GM12878 (cell line): ENCODE measurements around the gene BNIP3. TPM values are rescaled to one million over a fixed set of nuclear protein-coding genes. Genes with fewer than 3 reads are reported as not detected.

Experiments
- ATAC-seq: fragments of 200-7000 bp; cut with Tn5 transposase; 3 replicates; pipeline ENCODE4 v1.9.1; 2020; ENCODE audit warnings: mild to moderate bottlenecking, moderate library complexity
- BruUV-seq: library from RNA; stranded (reverse); fragments of 400-500 nt; replicated peaks from 2 replicates; lab custom pipeline; 2021; lab: Mats Ljungman, UMichigan
- CTCF ChIA-PET: fragments of 300-600 bp; sonication (Branson Sonifier 250); formaldehyde crosslinking; extraction: SDS; loops from one replicate; lab custom pipeline; 2021; ENCODE audit warnings: inconsistent platforms; lab: Yijun Ruan, JAX
- POLR2A ChIA-PET: fragments of 350-600 bp; formaldehyde crosslinking; extraction: SDS; loops from one replicate; lab custom pipeline; 2021; ENCODE audit warnings: inconsistent platforms; lab: Charles Lee
- RAD21 ChIA-PET: fragments of 300-600 bp; sonication (Branson Sonifier 250); formaldehyde crosslinking; loops from one replicate; lab custom pipeline; 2023; ENCODE audit warnings: antibody characterized with exemption; ENCODE audit not compliant: unreplicated experiment; lab: Charles Lee
- SMC1A ChIA-PET: fragments of 300-600 bp; sonication (Branson Sonifier 250); formaldehyde crosslinking; loops from one replicate; lab custom pipeline; 2023; ENCODE audit not compliant: unreplicated experiment, uncharacterized antibody; lab: Charles Lee
- DNase-seq: peaks from one replicate; pipeline ENCODE4 v3.0.0-alpha.2; 2011; ENCODE audit warnings: low read depth, low spot score
- FAIRE-seq: peaks from 3 replicates; lab custom pipeline; 2011; peaks lifted over from hg19 to GRCh38; lab: Jason Lieb, UNC
- H2AFZ ChIP-seq: 2 replicates; pipeline ENCODE4 v1.6.0; 2011; ENCODE audit warnings: low read depth, low read length, control low read depth; ENCODE audit not compliant: control insufficient read depth
- H3K27ac ChIP-seq: 2 replicates; pipeline ENCODE4 v1.5.1; 2011; ENCODE audit warnings: control low read depth; ENCODE audit not compliant: control insufficient read depth, insufficient read depth
- H3K27me3 ChIP-seq, 2 experiments: replicated peaks in 1 of 2; 2 replicates each; pipeline versions ENCODE4 v1.6.0 to v1.6.1; 2011; ENCODE audit warnings: low read length in 1 of 2; ENCODE audit not compliant: control insufficient read depth in 2 of 2, insufficient read depth in 2 of 2
- H3K36me3 ChIP-seq, 2 experiments: 2 replicates each; pipeline ENCODE4 v1.5.1; 2011; ENCODE audit warnings: low read length in 1 of 2; ENCODE audit not compliant: control insufficient read depth in 2 of 2, insufficient read depth in 2 of 2
- H3K4me1 ChIP-seq: 2 replicates; pipeline ENCODE4 v1.6.1; 2011; ENCODE audit warnings: mild to moderate bottlenecking, low read length, moderate library complexity, mixed read lengths; ENCODE audit not compliant: control insufficient read depth, insufficient read depth
- H3K4me2 ChIP-seq: 2 replicates; pipeline ENCODE4 v1.6.0; 2011; ENCODE audit warnings: control low read depth; ENCODE audit not compliant: control insufficient read depth, insufficient read depth
- H3K4me3 ChIP-seq: fragments of 200-600 bp; sonication (generic); 2 replicates; pipeline ENCODE4 v1.5.1; 2016
- H3K79me2 ChIP-seq: 2 replicates; pipeline ENCODE4 v1.6.0; 2011; ENCODE audit warnings: low read length; ENCODE audit not compliant: control insufficient read depth, insufficient read depth
- H3K9ac ChIP-seq: 2 replicates; pipeline ENCODE4 v1.8.0; 2011; ENCODE audit warnings: low read length, control low read depth, mixed read lengths; ENCODE audit not compliant: control insufficient read depth, insufficient read depth
- H3K9me3 ChIP-seq: replicated peaks from 3 replicates; pipeline ENCODE4 v1.5.1; 2011; ENCODE audit warnings: mild to moderate bottlenecking, low read length; ENCODE audit not compliant: control insufficient read depth, insufficient read depth
- H4K20me1 ChIP-seq: 2 replicates; pipeline ENCODE4 v1.6.0; 2011; ENCODE audit not compliant: control insufficient read depth, insufficient read depth
- ASH2L ChIP-seq: fragments of 300-600, 200-600 bp; sonication (generic); IDR thresholded peaks from 2 replicates; pipeline ENCODE4 v1.6.1; 2017; ENCODE audit warnings: low read depth, mild to moderate bottlenecking, borderline replicate concordance
- CBX3 ChIP-seq: fragments of 200-600 bp; sonication (generic); IDR thresholded peaks from 2 replicates; pipeline ENCODE4 v1.6.1; 2016; ENCODE audit warnings: low read depth, borderline replicate concordance
- CBX5 ChIP-seq: sonication (generic); IDR thresholded peaks from 2 replicates; pipeline ENCODE4 v1.6.1; 2016; ENCODE audit warnings: low read depth, moderate library complexity, mild to moderate bottlenecking, inconsistent platforms
- EGR1 ChIP-seq, 2 experiments: IDR thresholded peaks; 1 replicate in 1 of 2; 2 replicates in 1 of 2; pipeline ENCODE4 v1.6.1; 2011 to 2012; ENCODE audit warnings: low read depth in 2 of 2, low read length in 2 of 2, borderline replicate concordance in 1 of 2, mild to moderate bottlenecking in 1 of 2, moderate library complexity in 1 of 2
- REST ChIP-seq: IDR thresholded peaks from 2 replicates; pipeline ENCODE4 v1.6.1; 2012; ENCODE audit warnings: mild to moderate bottlenecking, low read depth, low read length
- SUZ12 ChIP-seq: fragments of 200-600 bp; sonication (generic); IDR thresholded peaks from one replicate; pipeline ENCODE4 v1.6.1; 2018; ENCODE audit warnings: antibody characterized with exemption, mild to moderate bottlenecking; ENCODE audit not compliant: unreplicated experiment
- WGBS: methylation state at CpG from one replicate; pipeline ENCODE4 v1.1.6; 2016; ENCODE audit warnings: low lambda C conversion rate; ENCODE audit not compliant: insufficient replicate concordance, insufficient coverage; ENCODE audit errors: missing lambda C conversion rate; 5-methylcytosine and 5-hydroxymethylcytosine counted together
- in situ Hi-C: fragments of 300-500 bp; cut with MboI; formaldehyde crosslinking; loops from 9 replicates; pipeline ENCODE4 v1.14.3; 2018; ENCODE audit warnings: mixed read lengths
- intact Hi-C: fragments of 100-400 bp; cut with micrococcal nuclease; formaldehyde crosslinking; loops from one replicate; pipeline ENCODE4 v1.14.2; 2022; ENCODE audit not compliant: unreplicated experiment
- polyA plus RNA-seq, 11 experiments: library from polyadenylated mRNA; depleted of rRNA in 4 of 11; unstranded in 6 of 11; stranded (reverse) in 5 of 11; fragments of >200 nt; fragmentation: Nextera tagmentation in 4 of 11; fragmentation: Illumina TruSeq in 1 of 11; extraction: Ambion mirVana in 4 of 11; extraction: Trizol in 1 of 11; gene quantifications; 1 replicate in 1 of 11; 2 replicates in 10 of 11; pipeline versions ENCODE4 v1.2.1 to v1.2.3, GENCODE V29; 2011 to 2016; ENCODE audit warnings: inconsistent platforms in 2 of 11, missing spikeins in 2 of 11, low read depth in 1 of 11
- total RNA-seq, 4 experiments: library from RNA; depleted of rRNA in 3 of 4; stranded (reverse); fragments of >200 nt in 3 of 4; fragmentation: Illumina TruSeq in 1 of 4; extraction: Trizol in 1 of 4; gene quantifications; 2 replicates each; pipeline versions ENCODE4 v1.2.1 to v1.2.3, GENCODE V29; 2013 to 2021
- TF ChIP-seq, protein P1 (sequence below): fragments of 450-650 bp; IDR thresholded peaks from 2 replicates; pipeline ENCODE4 v1.6.1; 2016; ENCODE audit warnings: mild to moderate bottlenecking, moderate library complexity, borderline replicate concordance
- TF ChIP-seq, protein P2 (sequence below): IDR thresholded peaks from 2 replicates; pipeline ENCODE4 v1.6.1; 2011; ENCODE audit warnings: low read depth, low read length, improper control_type of control experiment, borderline replicate concordance

Gene BNIP3
- total and polyA plus RNA-seq, 10 of the 15 experiments (the other 5 are each of a cell fraction or from before 2014, with no cell fraction given) = 7.7 to 122 (median 29.9) TPM

GRCh38 chr10:131949041-131949862 is 32.5 kb downstream of the BNIP3 start:
- intact Hi-C loops = no loop called here
- no peak for FAIRE-seq
- CTCF ChIA-PET = no interaction called here

DNA sequence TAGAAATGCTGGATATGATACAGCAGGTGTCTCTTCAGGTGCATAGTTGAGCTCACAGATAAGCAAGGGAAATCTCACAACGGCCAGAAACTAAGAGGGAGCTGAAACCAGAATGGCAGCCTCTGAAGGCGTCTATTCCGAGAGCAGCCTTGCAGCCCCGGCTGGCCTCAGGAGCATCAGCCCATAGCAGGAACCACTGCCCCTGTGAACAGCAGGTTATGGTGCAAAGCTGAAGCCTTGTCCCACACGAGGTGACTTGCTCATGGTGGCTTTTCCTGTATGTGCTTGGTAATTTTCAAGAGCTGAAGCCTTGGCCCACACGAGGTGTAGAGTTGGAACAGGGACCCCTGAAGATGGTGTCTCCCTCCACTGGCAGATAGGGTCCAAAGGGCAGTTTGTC is 33.2 kb downstream of the BNIP3 start:
- ATAC-seq = no peak
- Histone ChIP-seq H3K27me3 (no peaks in the 10 kb centered on the region), H3K4me3 (no peak overlapping the region), H3K36me3 (peaks cover 27 to 34% of the 10 kb centered on the region in 2 experiments), H3K4me2 (no peak overlapping the region), H2AFZ (no peak overlapping the region), H3K9ac (no peak overlapping the region), H4K20me1 (no peaks in the 10 kb centered on the region), H3K27ac (no peak overlapping the region), H3K4me1 (no peaks in the 10 kb centered on the region), H3K79me2 (no peaks in the 10 kb centered on the region), H3K9me3 (no peaks in the 10 kb centered on the region)
- WGBS = 85% methylated on average over 6 of the region's 6 CpGs
- no TSS peak for BruUV-seq
- ChIA-PET POLR2A (no interaction called here), CTCF (no interaction called here), RAD21 (no interaction called here), SMC1A (no interaction called here)
- in situ Hi-C loops = no loop called here
- FAIRE-seq = no peak
- no peak for DNase-seq
- intact Hi-C loops = no loop called here
- TF ChIP-seq, protein P1, sequence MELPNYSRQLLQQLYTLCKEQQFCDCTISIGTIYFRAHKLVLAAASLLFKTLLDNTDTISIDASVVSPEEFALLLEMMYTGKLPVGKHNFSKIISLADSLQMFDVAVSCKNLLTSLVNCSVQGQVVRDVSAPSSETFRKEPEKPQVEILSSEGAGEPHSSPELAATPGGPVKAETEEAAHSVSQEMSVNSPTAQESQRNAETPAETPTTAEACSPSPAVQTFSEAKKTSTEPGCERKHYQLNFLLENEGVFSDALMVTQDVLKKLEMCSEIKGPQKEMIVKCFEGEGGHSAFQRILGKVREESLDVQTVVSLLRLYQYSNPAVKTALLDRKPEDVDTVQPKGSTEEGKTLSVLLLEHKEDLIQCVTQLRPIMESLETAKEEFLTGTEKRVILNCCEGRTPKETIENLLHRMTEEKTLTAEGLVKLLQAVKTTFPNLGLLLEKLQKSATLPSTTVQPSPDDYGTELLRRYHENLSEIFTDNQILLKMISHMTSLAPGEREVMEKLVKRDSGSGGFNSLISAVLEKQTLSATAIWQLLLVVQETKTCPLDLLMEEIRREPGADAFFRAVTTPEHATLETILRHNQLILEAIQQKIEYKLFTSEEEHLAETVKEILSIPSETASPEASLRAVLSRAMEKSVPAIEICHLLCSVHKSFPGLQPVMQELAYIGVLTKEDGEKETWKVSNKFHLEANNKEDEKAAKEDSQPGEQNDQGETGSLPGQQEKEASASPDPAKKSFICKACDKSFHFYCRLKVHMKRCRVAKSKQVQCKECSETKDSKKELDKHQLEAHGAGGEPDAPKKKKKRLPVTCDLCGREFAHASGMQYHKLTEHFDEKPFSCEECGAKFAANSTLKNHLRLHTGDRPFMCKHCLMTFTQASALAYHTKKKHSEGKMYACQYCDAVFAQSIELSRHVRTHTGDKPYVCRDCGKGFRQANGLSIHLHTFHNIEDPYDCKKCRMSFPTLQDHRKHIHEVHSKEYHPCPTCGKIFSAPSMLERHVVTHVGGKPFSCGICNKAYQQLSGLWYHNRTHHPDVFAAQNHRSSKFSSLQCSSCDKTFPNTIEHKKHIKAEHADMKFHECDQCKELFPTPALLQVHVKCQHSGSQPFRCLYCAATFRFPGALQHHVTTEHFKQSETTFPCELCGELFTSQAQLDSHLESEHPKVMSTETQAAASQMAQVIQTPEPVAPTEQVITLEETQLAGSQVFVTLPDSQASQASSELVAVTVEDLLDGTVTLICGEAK = no peak
- TF ChIP-seq EGR1 (IDR thresholded peaks at IDR 0.05; ENCODE audit: borderline replicate concordance in 1 of 2, low read depth in 2 of 2, low read length in 2 of 2) (no peak), SUZ12 (no peak), REST (no peak)
- TF ChIP-seq, protein P2, sequence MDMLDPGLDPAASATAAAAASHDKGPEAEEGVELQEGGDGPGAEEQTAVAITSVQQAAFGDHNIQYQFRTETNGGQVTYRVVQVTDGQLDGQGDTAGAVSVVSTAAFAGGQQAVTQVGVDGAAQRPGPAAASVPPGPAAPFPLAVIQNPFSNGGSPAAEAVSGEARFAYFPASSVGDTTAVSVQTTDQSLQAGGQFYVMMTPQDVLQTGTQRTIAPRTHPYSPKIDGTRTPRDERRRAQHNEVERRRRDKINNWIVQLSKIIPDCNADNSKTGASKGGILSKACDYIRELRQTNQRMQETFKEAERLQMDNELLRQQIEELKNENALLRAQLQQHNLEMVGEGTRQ = no peak

More at GRCh38 chr10:131949041-131949862, 32.5 kb downstream of the BNIP3 start:
- H3K4me2 ChIP-seq = no peak overlapping the region
- in situ Hi-C loops = no loop called here
- no TSS peak for BruUV-seq
- H3K4me1 ChIP-seq = no peaks in the 10 kb centered on the region
- no peaks in the 10 kb centered on the region for H3K27me3 ChIP-seq
- no peaks in the 10 kb centered on the region for H4K20me1 ChIP-seq
- ChIA-PET RAD21 (no interaction called here), SMC1A (no interaction called here), POLR2A (no interaction called here)
- no peak overlapping the region for H3K9ac ChIP-seq
- no peak for ATAC-seq
- WGBS = 97% methylated on average over 21 of the region's 23 CpGs
- TF ChIP-seq CBX5 (no peak), ASH2L (no peak), CBX3 (no peak)
- no peak overlapping the region for H3K27ac ChIP-seq
- no peaks in the 10 kb centered on the region for H3K79me2 ChIP-seq
- H3K4me3 ChIP-seq = no peak overlapping the region
- peaks cover 27 to 34% of the 10 kb centered on the region in 2 experiments for H3K36me3 ChIP-seq
- H2AFZ ChIP-seq = no peak overlapping the region
- no peaks in the 10 kb centered on the region for H3K9me3 ChIP-seq
- no peak for DNase-seq
